Measurements from ENCODE around the gene RALGAPA2. TPM values are rescaled to one million over a fixed set of nuclear protein-coding genes. Genes with fewer than 3 reads are reported as not detected.
A peak's percentile ranks its signal among the peaks of the same experiment; 100 is the strongest.

The RALGAPA2 gene
- total RNA-seq, 4 donors from 2014 or later = 18.4 to 27.4 (median 25.2) TPM

DNA sequence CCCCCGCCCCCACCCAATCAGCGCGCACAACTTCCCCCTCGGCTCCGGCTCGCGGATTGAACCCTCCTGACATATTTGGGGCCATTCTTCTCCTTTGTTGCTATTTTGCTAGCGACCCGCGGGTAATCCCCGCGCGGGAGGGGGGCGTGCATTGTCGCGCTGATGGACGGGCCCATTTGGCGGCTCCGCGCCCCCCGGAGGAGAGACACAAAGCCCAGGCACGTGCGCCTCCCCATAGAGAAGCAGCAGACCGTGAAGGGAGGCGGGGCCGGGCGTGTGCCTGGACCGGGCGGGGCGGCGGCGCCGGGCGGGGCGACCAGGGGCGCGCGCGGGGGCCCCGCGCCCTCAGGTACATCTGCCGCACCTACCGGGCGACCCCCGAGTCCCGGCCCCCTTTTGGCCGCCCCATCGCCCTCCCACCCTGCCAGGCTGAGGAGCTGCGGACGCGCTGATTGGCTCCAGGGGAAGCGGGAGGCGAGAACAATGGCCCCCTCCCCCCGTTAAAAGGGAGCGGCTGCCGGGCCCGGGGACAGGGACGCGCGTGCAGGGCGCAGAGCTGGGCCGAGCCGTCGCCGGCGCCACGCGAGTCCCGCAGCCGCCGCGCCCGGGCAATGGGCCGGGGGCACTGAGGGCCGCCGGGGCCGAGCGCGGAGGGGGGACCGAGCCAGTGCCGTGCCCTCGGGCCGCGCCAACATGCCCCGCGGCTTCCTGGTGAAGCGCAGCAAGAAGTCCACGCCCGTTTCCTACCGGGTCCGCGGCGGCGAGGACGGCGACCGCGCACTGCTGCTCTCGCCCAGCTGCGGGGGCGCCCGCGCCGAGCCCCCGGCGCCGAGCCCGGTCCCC is 344.6 kb downstream of the RALGAPA2 start, which contains the start of gene INSM1:
INSM1 (plus strand) TSS at position 530 of the 843 bp plus-strand sequence; CDS start at position 694, 164 bp downstream.
- TF ChIP-seq POLR2A (IDR thresholded peaks at IDR 0.05) (no peak), POLR2AphosphoS5 (IDR thresholded peaks at IDR 0.05) (no peak), EP300 (IDR thresholded peaks at IDR 0.05) (no peak), CTCF (IDR thresholded peaks at IDR 0.05) (no peak)
- Histone ChIP-seq H3K4me1 (peaks cover 0 to 61% (median 16%) of the 10 kb centered on the region in 3 donors), H3K27ac (no peak within 1 kb of the TSS), H3K36me3 (no peaks in the 10 kb centered on the region), H3K9me3 (no peaks in the 10 kb centered on the region), H3K4me3 (peak within 1 kb of the TSS in 1 of 2 donors; percentile 44), H3K27me3 (peaks cover 100% of the 10 kb centered on the region)
- WGBS, 2 donors (ENCODE audit: low coverage in 1 of 2) = no CpG with 5 or more reads among the region's 108 CpGs
- peak; percentile 10 for ATAC-seq

DNA sequence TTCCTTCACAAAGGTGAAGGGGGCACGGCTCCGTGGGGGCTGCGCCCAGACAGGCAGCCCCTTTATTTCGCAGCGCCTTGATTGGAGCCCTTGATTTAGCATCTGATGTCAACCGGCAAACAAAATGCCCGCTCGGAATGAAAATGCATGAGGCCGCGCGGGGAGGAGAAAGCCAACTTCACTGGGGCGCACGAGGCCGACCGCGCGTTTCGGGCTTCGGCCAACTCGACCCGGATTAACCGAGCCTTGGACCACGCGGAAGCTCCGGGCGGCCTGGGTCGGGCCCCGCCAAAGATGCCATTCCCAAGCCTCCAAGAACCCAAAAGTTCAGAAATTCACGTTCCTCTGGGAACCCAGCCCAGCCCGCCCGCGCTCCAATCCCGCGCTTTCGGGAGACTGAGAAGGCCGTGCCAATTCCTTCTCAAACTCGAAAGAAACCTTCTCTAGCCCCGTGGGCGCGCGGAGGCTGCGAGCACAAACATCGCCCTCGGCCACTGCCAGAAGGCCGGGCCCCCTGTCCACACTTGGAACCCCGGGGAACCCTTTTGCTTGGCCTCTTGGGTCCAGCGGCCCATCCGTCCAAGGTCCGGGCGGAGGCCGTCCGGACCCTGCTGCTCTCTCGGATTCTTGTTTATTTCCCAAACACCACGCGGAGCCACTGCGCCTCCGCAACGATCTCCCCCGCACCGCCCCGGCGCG is 345.4 kb downstream of the RALGAPA2 start:
- H3K4me1 ChIP-seq = peaks cover 0 to 63% (median 16%) of the 10 kb centered on the region in 3 donors
- peaks cover 100% of the 10 kb centered on the region for H3K27me3 ChIP-seq
- TF ChIP-seq EP300 (IDR thresholded peaks at IDR 0.05) (no peak), POLR2AphosphoS5 (IDR thresholded peaks at IDR 0.05) (no peak), POLR2A (IDR thresholded peaks at IDR 0.05) (no peak), CTCF (IDR thresholded peaks at IDR 0.05) (no peak)
- no peak overlapping the region for H3K27ac ChIP-seq
- ATAC-seq = no peak
- no peaks in the 10 kb centered on the region for H3K9me3 ChIP-seq
- H3K4me3 ChIP-seq = peak overlapping the region in 1 of 2 donors; percentile 44
- no CpG with 5 or more reads among the region's 63 CpGs for WGBS, 2 donors (ENCODE audit: low coverage in 1 of 2)
- H3K36me3 ChIP-seq = no peaks in the 10 kb centered on the region

DNA sequence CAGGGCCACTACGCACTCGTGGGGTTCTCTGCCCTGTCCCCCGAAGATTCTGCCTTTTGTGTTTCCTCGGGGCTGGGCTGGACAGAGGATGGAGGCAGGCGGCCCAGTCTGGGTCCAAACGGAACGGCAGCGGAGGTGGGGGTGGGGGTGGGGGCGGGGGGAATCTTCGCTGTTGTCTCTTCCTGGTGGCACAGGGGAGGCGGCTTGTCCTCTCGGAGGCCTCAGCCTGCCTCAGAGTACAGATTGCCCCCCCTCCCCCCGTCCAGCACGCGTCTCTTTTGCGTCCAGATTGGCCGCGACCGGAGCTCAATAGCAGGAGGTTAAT is 345.9 kb downstream of the RALGAPA2 start:
- peaks cover 100% of the 10 kb centered on the region for H3K27me3 ChIP-seq

DNA sequence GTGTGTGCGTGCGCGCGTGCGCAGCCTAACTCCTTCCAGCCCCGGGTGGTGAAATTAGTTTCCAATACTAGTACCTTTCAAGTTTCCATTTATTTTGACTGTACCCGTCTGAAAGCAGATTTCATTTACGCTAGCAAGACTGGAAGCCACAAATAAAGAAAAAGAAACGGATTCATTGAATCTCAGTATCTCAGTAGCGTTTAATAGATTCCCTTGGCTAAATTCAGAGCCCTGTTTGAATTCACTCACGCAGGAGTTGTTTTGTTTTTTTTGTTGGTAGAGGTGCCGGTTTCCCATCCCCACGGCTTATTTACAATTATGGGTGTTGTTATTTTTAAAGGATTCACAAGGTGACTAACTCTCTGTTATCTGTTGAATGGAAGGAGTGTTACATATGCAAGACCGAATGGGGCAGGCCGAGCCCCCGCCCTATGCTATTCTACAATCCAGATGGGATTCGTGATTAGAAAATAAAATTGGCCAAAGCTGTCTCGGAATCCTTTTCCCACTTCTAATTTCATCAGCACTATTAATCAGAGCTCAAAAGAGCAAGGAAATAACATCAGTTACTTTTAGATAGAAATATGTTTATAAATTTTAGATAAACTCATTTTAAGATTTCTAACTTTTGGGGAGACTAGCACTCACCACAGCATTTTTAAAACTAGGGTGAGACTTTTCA is 346.8 kb downstream of the RALGAPA2 start:
- Histone ChIP-seq H3K9me3 (no peaks in the 10 kb centered on the region), H3K36me3 (no peaks in the 10 kb centered on the region), H3K4me1 (peaks cover 0 to 63% (median 16%) of the 10 kb centered on the region in 3 donors), H3K27ac (no peak overlapping the region), H3K4me3 (no peak overlapping the region), H3K27me3 (peaks cover 99% of the 10 kb centered on the region)
- no peak for ATAC-seq
- TF ChIP-seq CTCF (IDR thresholded peaks at IDR 0.05) (no peak), EP300 (IDR thresholded peaks at IDR 0.05) (no peak), POLR2A (IDR thresholded peaks at IDR 0.05) (no peak)
- WGBS, 2 donors (ENCODE audit: low coverage in 1 of 2) = 1 to 9% methylated on average over 16 of the region's 18 CpGs

More for the DNA sequence above, 345.9 kb downstream of the RALGAPA2 start:
- ATAC-seq = no peak
- Histone ChIP-seq H3K36me3 (no peaks in the 10 kb centered on the region), H3K4me3 (no peak overlapping the region), H3K4me1 (peaks cover 0 to 63% (median 16%) of the 10 kb centered on the region in 3 donors), H3K9me3 (no peaks in the 10 kb centered on the region), H3K27ac (no peak overlapping the region)
- no CpG with 5 or more reads among the region's 19 CpGs for WGBS, 2 donors (ENCODE audit: low coverage in 1 of 2)
- TF ChIP-seq CTCF (IDR thresholded peaks at IDR 0.05) = no peak
- no peak for TF ChIP-seq EP300 (IDR thresholded peaks at IDR 0.05)
- TF ChIP-seq POLR2AphosphoS5 (IDR thresholded peaks at IDR 0.05) = no peak
- TF ChIP-seq POLR2A (IDR thresholded peaks at IDR 0.05) = no peak
